ENCODE results near the gene CTNNA1. TPM values are rescaled to one million over a fixed set of nuclear protein-coding genes. Genes with fewer than 3 reads are reported as not detected.

The CTNNA1 gene
- total and polyA plus RNA-seq, 2 experiments from 2014 or later: 194 to 393 TPM

DNA sequence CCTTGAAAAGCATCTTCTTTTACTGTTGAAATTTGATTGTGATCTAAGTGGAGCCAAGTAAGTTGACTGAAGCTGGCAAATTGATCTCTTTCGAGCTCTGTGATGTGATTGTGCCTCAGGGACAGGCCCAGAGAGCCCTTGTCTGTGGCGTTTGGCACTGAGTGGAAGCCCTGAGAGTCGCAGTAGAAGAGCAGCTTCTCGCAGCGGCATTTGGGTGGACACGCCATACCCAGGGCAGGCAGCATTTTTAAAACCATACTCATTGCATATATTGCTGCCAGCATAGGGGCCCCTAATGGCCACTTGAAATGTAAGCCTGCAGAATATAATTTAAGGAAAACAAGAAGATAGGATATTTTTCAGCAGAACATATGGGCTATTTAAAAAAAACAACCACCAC lies 121.0 kb downstream of the CTNNA1 start:
- DNase-seq: peak; percentile 17
- TF ChIP-seq EZH2 (IDR thresholded peaks at IDR 0.05; ENCODE audit: insufficient read depth, poor library complexity, severe bottlenecking) (no peak), EZH2phosphoT487 (IDR thresholded peaks at IDR 0.05; ENCODE audit: insufficient read depth, low read depth) (no peak)
- Histone ChIP-seq H3F3A (ENCODE audit: insufficient read depth) (peaks cover 29% of the 10 kb centered on the region; the same call in 1 of the 2 replicates), H3K4me3 (peak overlapping the region; percentile 74), H4K20me1 (ENCODE audit: insufficient read depth) (0 out of 2 replicates have a peak, but pooled peaks cover 22% of the 10 kb centered on the region), H3K9me2 (ENCODE audit: insufficient read depth) (no peaks in the 10 kb centered on the region), H3K27me3 (replicated peaks; ENCODE audit: insufficient read depth) (no peaks in the 10 kb centered on the region), H3K9ac (peak overlapping the region; percentile 75), H3K79me2 (ENCODE audit: insufficient read depth) (peaks cover 99% of the 10 kb centered on the region), H2AFZ (no peak overlapping the region), H3K4me2 (ENCODE audit: unreplicated experiment) (peak overlapping the region; percentile 90), H3K27ac (peak overlapping the region; percentile 71; the same call in 1 of the 2 replicates), H3K4me1 (ENCODE audit: insufficient read depth) (peaks cover 42% of the 10 kb centered on the region), H3K36me3 (ENCODE audit: low read depth) (no peaks in the 10 kb centered on the region), H3K9me3 (ENCODE audit: low read depth) (no peaks in the 10 kb centered on the region)
- 91% methylated on average over 6 of the region's 6 CpGs for WGBS, 2 experiments (ENCODE audit: low coverage in 1 of 2, low lambda C conversion rate in 2 of 2, missing lambda C conversion rate in 2 of 2)
- in situ Hi-C loops (cut with MboI): no loop called here

DNA sequence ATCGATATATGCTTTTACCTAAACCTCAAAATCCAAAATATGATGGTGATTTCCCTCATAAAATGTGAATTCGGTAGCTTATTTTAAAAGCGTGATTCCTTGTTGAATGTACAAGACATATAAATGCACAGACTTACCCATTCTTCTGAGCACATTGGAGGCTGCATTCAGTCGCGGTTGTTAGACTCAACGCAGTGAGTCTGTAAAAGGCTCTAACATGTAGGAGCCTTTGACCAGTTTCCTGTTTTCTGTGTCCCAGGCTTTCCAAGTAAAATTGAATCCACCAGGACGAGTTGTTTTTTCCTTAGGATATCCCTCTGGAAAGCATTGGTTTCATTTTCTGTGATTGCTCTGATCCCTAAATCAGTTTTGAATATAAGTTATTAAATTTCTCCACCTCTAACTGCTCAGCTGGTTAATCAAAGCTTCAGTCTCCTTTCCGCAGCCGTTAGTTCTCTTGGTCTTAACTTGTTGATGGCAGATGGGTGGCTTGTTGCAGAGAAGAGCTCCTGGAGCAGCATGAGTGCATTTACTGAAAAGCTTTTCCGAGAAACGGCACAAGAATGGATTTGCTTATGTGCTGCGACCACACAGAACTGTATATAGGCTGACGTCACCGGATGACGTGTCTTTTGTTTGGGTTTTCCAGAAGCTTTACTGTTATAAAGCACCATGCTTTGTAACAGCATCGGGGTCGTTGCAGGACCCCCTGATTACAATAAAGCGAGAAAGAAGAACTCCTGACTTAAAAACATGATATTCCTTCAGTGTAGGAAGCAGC lies 121.7 kb downstream of the CTNNA1 start, which contains the start of gene LRRTM2:
Gene LRRTM2 (minus strand): TSS at position 565 of the 781 bp plus-strand sequence. CDS start 424 bp downstream, at position 141.
- Histone ChIP-seq H3F3A (ENCODE audit: insufficient read depth) (peaks cover 29% of the 10 kb centered on the region; the same call in 1 of the 2 replicates), H3K9me2 (ENCODE audit: insufficient read depth) (no peaks in the 10 kb centered on the region), H3K4me1 (ENCODE audit: insufficient read depth) (peaks cover 38% of the 10 kb centered on the region), H2AFZ (0 out of 2 replicates have a peak within 1 kb of the TSS, but pooled peaks have one; percentile 4), H3K4me2 (ENCODE audit: unreplicated experiment) (peak within 1 kb of the TSS; percentile 90), H3K9ac (peak within 1 kb of the TSS; percentile 75), H3K27ac (peak within 1 kb of the TSS; percentile 71), H3K9me3 (ENCODE audit: low read depth) (no peaks in the 10 kb centered on the region), H3K27me3 (replicated peaks; ENCODE audit: insufficient read depth) (no peaks in the 10 kb centered on the region), H4K20me1 (ENCODE audit: insufficient read depth) (0 out of 2 replicates have a peak, but pooled peaks cover 22% of the 10 kb centered on the region), H3K79me2 (ENCODE audit: insufficient read depth) (peaks cover 99% of the 10 kb centered on the region), H3K36me3 (ENCODE audit: low read depth) (no peaks in the 10 kb centered on the region), H3K4me3 (peak within 1 kb of the TSS; percentile 74)
- TF ChIP-seq EZH2 (IDR thresholded peaks at IDR 0.05; ENCODE audit: insufficient read depth, poor library complexity, severe bottlenecking) (no peak), EZH2phosphoT487 (IDR thresholded peaks at IDR 0.05; ENCODE audit: insufficient read depth, low read depth) (no peak)
- in situ Hi-C loops (cut with MboI): no loop called here
- peak; percentile 92 for DNase-seq
- WGBS, 2 experiments (ENCODE audit: low coverage in 1 of 2, low lambda C conversion rate in 2 of 2, missing lambda C conversion rate in 2 of 2): 14% methylated on average over 18 of the region's 18 CpGs

DNA sequence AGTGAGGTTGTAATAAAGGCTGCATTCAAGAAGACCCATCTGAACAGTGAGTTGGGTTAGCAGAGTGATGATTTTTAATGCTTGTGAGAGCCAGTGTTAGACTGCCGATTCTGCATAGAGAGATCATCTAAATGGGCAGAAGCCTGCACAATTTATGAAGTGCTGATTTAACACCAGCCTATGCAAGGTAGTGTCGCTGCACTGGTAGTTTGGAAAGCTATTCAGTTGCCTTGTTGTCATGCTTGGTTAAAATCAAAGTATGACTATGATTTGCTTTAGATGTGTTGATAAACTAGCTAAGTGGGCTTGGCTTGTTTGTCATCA lies 122.3 kb downstream of the CTNNA1 start:
- Histone ChIP-seq H3K4me1 (ENCODE audit: insufficient read depth) (peaks cover 33% of the 10 kb centered on the region), H3K4me3 (peak overlapping the region; percentile 74), H3K4me2 (ENCODE audit: unreplicated experiment) (peak overlapping the region; percentile 90), H3F3A (ENCODE audit: insufficient read depth) (peaks cover 29% of the 10 kb centered on the region; the same call in 1 of the 2 replicates), H3K9me2 (ENCODE audit: insufficient read depth) (no peaks in the 10 kb centered on the region), H3K9ac (peak overlapping the region; percentile 75), H3K9me3 (ENCODE audit: low read depth) (no peaks in the 10 kb centered on the region), H3K27ac (peak overlapping the region; percentile 71), H4K20me1 (ENCODE audit: insufficient read depth) (peaks cover 23% of the 10 kb centered on the region; the same call in 1 of the 2 replicates), H3K79me2 (ENCODE audit: insufficient read depth) (peaks cover 99% of the 10 kb centered on the region), H3K27me3 (replicated peaks; ENCODE audit: insufficient read depth) (no peaks in the 10 kb centered on the region), H2AFZ (no peak overlapping the region), H3K36me3 (ENCODE audit: low read depth) (no peaks in the 10 kb centered on the region)
- WGBS, 2 experiments (ENCODE audit: low coverage in 1 of 2, low lambda C conversion rate in 2 of 2, missing lambda C conversion rate in 2 of 2): 11 to 18% methylated on average over 2 of the region's 2 CpGs
- TF ChIP-seq EZH2phosphoT487 (IDR thresholded peaks at IDR 0.05; ENCODE audit: insufficient read depth, low read depth): no peak
- TF ChIP-seq EZH2 (IDR thresholded peaks at IDR 0.05; ENCODE audit: insufficient read depth, poor library complexity, severe bottlenecking): no peak
- in situ Hi-C loops (cut with MboI): no loop called here
- DNase-seq: peak; percentile 32

DNA sequence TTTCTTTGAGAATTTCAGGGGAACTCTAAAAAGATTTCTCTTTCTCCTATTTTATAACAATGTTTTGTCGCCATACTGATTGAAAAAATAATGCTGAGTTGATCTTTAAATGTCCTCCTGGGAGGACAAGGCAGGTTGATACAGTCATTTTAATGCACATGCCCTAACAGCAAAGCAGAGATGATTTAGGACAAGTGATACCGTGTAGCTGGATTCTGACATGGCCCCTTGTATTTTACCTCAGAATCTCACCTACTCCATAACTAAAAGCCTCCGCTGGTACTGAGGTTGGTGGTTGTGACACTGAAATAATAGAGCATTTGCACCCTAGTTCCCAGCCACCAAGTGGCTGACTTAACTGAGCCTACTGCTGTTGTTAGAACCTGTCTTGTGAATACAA lies 122.7 kb downstream of the CTNNA1 start:
- Histone ChIP-seq H3K27me3 (replicated peaks; ENCODE audit: insufficient read depth) (no peaks in the 10 kb centered on the region), H3K4me2 (ENCODE audit: unreplicated experiment) (peak overlapping the region; percentile 90), H3K36me3 (ENCODE audit: low read depth) (no peaks in the 10 kb centered on the region), H3K9ac (peak overlapping the region; percentile 75), H3K79me2 (ENCODE audit: insufficient read depth) (peaks cover 99% of the 10 kb centered on the region), H3F3A (ENCODE audit: insufficient read depth) (peaks cover 29% of the 10 kb centered on the region; the same call in 1 of the 2 replicates), H2AFZ (no peak overlapping the region), H3K4me3 (no peak overlapping the region), H3K4me1 (ENCODE audit: insufficient read depth) (peaks cover 29% of the 10 kb centered on the region), H3K9me2 (ENCODE audit: insufficient read depth) (no peaks in the 10 kb centered on the region), H3K9me3 (ENCODE audit: low read depth) (no peaks in the 10 kb centered on the region), H3K27ac (peak overlapping the region; percentile 71), H4K20me1 (ENCODE audit: insufficient read depth) (peaks cover 26% of the 10 kb centered on the region; the same call in 1 of the 2 replicates)
- no peak for DNase-seq
- in situ Hi-C loops (cut with MboI): no loop called here
- 97 to 100% methylated on average over 3 of the region's 3 CpGs for WGBS, 2 experiments (ENCODE audit: low coverage in 1 of 2, low lambda C conversion rate in 2 of 2, missing lambda C conversion rate in 2 of 2)
- no peak for TF ChIP-seq EZH2phosphoT487 (IDR thresholded peaks at IDR 0.05; ENCODE audit: insufficient read depth, low read depth)
- TF ChIP-seq EZH2 (IDR thresholded peaks at IDR 0.05; ENCODE audit: insufficient read depth, poor library complexity, severe bottlenecking): no peak
